ENCODE results near the gene SESN1. TPM values are rescaled to one million over a fixed set of nuclear protein-coding genes. Genes with fewer than 3 reads are reported as not detected.

Gene SESN1
- total RNA-seq, 1 donor from 2014 or later, result 27.1 TPM

DNA sequence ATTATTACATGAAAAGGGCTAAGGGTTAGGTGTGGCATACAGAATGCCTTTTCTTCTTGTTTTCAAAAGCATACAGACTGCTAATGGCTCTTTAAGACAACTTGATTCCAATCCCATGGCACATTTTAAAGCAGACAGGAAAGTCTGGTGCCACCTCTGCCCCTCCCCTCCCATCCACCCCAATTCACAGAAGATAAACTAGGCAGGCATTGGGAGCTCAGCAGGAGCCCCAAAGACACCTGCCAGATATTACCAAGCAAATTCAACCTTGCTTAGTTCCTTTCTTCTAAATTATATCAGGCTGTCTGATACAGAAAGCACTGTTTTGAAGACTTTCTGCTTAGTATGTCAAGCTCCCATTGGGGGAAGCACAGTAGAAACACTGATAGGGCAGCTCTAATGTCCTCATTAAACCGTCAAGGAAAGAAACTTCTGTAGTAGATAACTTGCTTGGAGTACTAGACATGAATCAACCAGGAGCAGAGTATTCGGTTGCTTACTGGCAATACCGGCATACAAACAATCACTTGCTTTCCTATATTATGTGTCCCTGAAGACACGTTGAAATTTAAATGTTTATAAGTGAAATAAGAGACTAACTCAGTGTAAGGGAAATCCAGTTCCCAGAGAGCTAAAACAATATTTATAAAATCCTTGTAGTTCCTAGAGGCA is 13.0 kb downstream of the SESN1 start:
- Mint-ChIP-seq H3K4me3 (ENCODE audit: unreplicated experiment) (no peak overlapping the region), H3K4me1 (ENCODE audit: low read depth, unreplicated experiment) (peaks cover 4% of the 10 kb centered on the region), H3K27ac (ENCODE audit: unreplicated experiment) (no peak overlapping the region), H3K27me3 (ENCODE audit: unreplicated experiment) (peaks cover 2% of the 10 kb centered on the region), H3K9me3 (ENCODE audit: unreplicated experiment) (no peaks in the 10 kb centered on the region), H3K36me3 (ENCODE audit: unreplicated experiment) (no peaks in the 10 kb centered on the region)
- no peak for DNase-seq
- TF ChIP-seq, protein P1, sequence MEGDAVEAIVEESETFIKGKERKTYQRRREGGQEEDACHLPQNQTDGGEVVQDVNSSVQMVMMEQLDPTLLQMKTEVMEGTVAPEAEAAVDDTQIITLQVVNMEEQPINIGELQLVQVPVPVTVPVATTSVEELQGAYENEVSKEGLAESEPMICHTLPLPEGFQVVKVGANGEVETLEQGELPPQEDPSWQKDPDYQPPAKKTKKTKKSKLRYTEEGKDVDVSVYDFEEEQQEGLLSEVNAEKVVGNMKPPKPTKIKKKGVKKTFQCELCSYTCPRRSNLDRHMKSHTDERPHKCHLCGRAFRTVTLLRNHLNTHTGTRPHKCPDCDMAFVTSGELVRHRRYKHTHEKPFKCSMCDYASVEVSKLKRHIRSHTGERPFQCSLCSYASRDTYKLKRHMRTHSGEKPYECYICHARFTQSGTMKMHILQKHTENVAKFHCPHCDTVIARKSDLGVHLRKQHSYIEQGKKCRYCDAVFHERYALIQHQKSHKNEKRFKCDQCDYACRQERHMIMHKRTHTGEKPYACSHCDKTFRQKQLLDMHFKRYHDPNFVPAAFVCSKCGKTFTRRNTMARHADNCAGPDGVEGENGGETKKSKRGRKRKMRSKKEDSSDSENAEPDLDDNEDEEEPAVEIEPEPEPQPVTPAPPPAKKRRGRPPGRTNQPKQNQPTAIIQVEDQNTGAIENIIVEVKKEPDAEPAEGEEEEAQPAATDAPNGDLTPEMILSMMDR (IDR thresholded peaks at IDR 0.05; ENCODE audit: partially characterized antibody, unreplicated experiment), result no peak

DNA sequence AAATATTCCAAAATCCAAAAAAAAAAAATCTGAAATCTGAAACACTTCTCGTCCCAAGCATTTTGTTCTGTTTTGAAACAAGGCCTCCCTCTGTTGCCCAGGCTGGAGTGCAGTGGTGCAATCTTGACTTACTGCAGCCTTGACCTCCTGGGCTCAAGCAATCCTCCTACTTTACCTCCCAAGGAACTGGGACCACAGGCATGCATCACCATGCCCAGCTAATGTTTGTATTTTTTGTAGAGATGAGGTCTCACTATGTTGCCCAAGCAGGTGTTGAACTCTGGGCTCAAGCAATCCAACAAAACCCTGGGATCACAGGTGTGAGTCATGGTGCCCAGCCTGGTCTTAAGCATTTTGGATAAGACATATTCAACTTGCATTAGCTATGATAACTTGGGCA is 13.6 kb downstream of the SESN1 start:
- Mint-ChIP-seq H3K27ac (ENCODE audit: unreplicated experiment) (no peak overlapping the region), H3K36me3 (ENCODE audit: unreplicated experiment) (no peaks in the 10 kb centered on the region), H3K9me3 (ENCODE audit: unreplicated experiment) (no peaks in the 10 kb centered on the region), H3K4me1 (ENCODE audit: low read depth, unreplicated experiment) (peaks cover 4% of the 10 kb centered on the region), H3K27me3 (ENCODE audit: unreplicated experiment) (peaks cover 2% of the 10 kb centered on the region), H3K4me3 (ENCODE audit: unreplicated experiment) (no peak overlapping the region)
- DNase-seq, result no peak
- TF ChIP-seq, protein P1 (IDR thresholded peaks at IDR 0.05; ENCODE audit: partially characterized antibody, unreplicated experiment), result no peak

DNA sequence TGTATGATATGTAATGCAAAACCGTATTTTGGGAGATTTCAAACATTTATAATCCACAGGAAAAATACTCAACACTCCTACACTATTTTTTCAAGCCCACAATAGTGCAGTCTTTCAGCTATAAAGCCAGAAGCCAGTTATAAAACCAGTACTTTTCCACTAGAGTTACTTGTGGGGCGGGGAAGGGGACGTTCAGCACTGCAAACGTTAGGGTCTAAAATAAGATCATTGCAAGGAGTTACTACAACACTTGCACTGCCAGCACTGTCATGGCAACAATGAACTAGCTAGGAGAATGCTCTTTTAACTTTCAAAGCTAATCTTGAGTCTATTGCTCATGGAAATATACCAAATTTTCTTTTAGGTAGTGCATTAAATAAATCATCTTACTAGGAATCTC is 14.7 kb downstream of the SESN1 start:
- H3K27ac Mint-ChIP-seq (ENCODE audit: unreplicated experiment), result no peak overlapping the region
- H3K9me3 Mint-ChIP-seq (ENCODE audit: unreplicated experiment), result no peaks in the 10 kb centered on the region
- no peak overlapping the region for H3K4me3 Mint-ChIP-seq (ENCODE audit: unreplicated experiment)
- peaks cover 4% of the 10 kb centered on the region for H3K4me1 Mint-ChIP-seq (ENCODE audit: low read depth, unreplicated experiment)
- TF ChIP-seq, protein P1 (IDR thresholded peaks at IDR 0.05; ENCODE audit: partially characterized antibody, unreplicated experiment), result no peak
- peaks cover 2% of the 10 kb centered on the region for H3K27me3 Mint-ChIP-seq (ENCODE audit: unreplicated experiment)
- H3K36me3 Mint-ChIP-seq (ENCODE audit: unreplicated experiment), result no peaks in the 10 kb centered on the region
- no peak for DNase-seq

DNA sequence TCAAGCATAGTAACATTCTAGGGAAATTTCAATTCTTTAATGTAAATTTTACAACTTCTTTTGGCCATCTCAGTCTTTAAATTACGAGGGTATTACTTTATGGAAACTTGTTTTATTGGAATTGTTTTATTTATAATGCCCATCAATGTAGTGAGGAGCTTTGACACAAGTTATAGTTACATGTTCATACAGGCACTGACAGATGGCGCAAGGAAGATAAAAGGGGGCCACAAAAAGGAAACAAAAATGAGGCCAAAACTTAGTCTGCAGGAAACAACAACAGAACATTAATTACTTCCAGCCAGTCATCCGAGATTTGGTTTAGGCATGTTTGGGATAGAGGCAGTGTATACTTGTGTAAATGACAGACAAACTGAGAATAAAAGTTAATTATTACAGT is 18.3 kb downstream of the SESN1 start:
- Mint-ChIP-seq H3K9me3 (ENCODE audit: unreplicated experiment) (no peaks in the 10 kb centered on the region), H3K4me1 (ENCODE audit: low read depth, unreplicated experiment) (peaks cover 4% of the 10 kb centered on the region)

DNA sequence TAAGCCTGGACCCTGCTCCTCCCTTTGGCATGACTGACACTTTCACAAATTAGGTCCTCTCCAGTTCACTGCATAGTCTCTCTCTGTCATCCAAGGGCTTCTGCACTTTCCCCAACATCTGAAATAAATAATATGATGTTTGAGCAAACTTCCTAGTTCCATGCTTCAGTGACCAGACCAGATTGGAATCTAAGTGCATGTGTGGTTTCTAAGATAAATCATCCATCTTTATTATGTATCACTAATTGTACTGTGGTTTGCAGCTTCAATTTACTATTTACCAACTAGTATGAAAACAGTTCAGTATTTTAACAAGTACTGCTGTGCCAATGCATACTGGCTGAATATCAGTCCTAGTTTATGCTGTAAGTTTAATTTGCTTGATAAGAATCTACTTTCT is 18.7 kb downstream of the SESN1 start:
- Mint-ChIP-seq H3K36me3 (ENCODE audit: unreplicated experiment) (no peaks in the 10 kb centered on the region), H3K4me1 (ENCODE audit: low read depth, unreplicated experiment) (peaks cover 4% of the 10 kb centered on the region), H3K27me3 (ENCODE audit: unreplicated experiment) (peaks cover under 1% of the 10 kb centered on the region), H3K9me3 (ENCODE audit: unreplicated experiment) (no peaks in the 10 kb centered on the region), H3K27ac (ENCODE audit: unreplicated experiment) (no peak overlapping the region), H3K4me3 (ENCODE audit: unreplicated experiment) (no peak overlapping the region)
- TF ChIP-seq, protein P1 (IDR thresholded peaks at IDR 0.05; ENCODE audit: partially characterized antibody, unreplicated experiment), result no peak
- DNase-seq, result no peak

More for the DNA sequence above, 18.3 kb downstream of the SESN1 start:
- Mint-ChIP-seq H3K4me3 (ENCODE audit: unreplicated experiment) (no peak overlapping the region), H3K36me3 (ENCODE audit: unreplicated experiment) (no peaks in the 10 kb centered on the region), H3K27me3 (ENCODE audit: unreplicated experiment) (peaks cover 2% of the 10 kb centered on the region), H3K27ac (ENCODE audit: unreplicated experiment) (no peak overlapping the region)
- TF ChIP-seq, protein P1 (IDR thresholded peaks at IDR 0.05; ENCODE audit: partially characterized antibody, unreplicated experiment), result no peak
- DNase-seq, result no peak
